HL-60/S4 (cell line): ENCODE data around the gene PHACTR1.

ENCODE experiments used
- in situ Hi-C: fragments of 300-500 bp; cut with MboI; formaldehyde crosslinking; loops from 2 replicates; pipeline ENCODE4 v1.14.3; 2022; ENCODE audit warnings: low sequenced_read_pairs

Gene PHACTR1

GRCh38 chr6:13318821-13319220, 602.3 kb downstream of the PHACTR1 start:
- in situ Hi-C loops, result no loop called here

GRCh38 chr6:13319891-13320564, 603.5 kb downstream of the PHACTR1 start:
- in situ Hi-C loops, result no loop called here

DNA sequence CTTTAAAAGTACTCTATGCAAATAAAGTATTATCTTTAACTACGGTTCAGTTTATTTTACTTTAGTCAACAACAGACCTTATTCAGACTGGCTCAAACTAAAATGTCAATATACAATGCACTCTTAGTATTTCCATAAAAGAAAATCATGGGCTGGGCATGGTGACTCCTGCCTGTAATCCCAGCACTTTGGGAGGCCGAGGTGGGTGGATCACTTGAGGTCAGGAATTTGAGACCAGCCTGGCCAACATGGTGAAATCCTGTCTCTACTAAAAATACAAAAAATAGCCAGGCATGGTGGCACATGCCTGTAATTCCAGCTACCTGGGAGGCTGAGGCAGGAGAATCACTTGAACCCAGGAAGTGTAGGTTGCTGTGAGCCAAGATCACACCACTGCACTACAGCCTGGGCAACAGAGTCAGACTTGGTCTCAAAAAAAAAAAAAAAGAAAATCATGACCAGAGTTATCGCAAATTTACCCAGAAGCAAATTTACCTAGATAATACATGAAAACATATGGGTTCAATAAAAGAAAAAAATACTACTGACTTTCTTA, 609.5 kb downstream of the PHACTR1 start:
- in situ Hi-C loops, result loop anchor here (25.0 kb wide), 2 partner anchors 211 to 736 kb away; no protein-coding TSS in a partner anchor

GRCh38 chr6:13327691-13328075, 611.1 kb downstream of the PHACTR1 start:
- in situ Hi-C loops, result loop anchor here (25.0 kb wide), 2 partner anchors 210 to 735 kb away; no protein-coding TSS in a partner anchor

GRCh38 chr6:13328076-13328874, 611.7 kb downstream of the PHACTR1 start, which contains the start of gene TBC1D7:
Gene TBC1D7 (minus strand): TSS chr6:13328537. CDS start chr6:13326898, 1,639 bp downstream.
- in situ Hi-C loops, result loop anchor here (25.0 kb wide), 2 partner anchors 209 to 734 kb away; no protein-coding TSS in a partner anchor

GRCh38 chr6:13328875-13329183, 612.3 kb downstream of the PHACTR1 start:
- in situ Hi-C loops, result loop anchor here (25.0 kb wide), 2 partner anchors 208 to 733 kb away; no protein-coding TSS in a partner anchor

DNA sequence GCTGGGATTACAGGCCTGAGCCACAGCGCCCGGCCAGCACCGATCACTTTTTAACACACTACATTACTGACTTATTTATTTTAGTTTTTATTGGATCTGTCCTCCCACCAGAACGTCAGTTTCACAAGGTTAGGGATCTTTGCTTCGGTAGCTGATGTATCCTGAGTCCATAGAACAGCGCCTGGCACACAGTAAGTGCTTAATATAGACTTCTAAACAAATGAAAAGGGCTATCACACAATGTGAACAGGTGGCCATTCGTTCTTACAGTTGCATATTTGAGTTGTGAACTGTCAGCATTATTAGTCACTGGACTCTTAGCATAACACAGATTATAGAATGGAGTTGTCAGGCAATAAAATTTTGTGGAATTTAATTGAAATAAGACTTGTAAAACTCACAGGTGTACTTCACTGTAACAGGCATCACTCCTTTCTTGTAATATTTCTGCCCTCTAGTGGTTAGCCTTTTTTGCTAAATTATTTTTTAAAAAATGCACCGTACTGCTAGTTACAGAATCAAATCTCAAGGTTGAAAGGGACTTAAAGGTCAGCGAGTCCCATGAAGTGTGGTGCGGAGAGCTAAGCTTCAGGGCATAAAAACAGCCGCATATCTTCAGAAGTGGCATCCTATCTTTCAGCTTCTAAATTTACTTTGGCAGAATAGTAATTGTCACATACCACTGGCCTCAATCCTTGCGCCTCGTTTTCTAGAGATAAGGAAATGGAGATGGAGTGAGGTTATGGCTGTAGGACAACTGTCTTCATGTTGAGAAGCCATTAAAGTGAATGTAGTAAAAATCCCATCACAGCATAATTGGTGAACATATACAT, 615.2 kb downstream of the PHACTR1 start:
- in situ Hi-C loops, result loop anchor here (10.0 to 25.0 kb wide), 3 partner anchors 206 to 731 kb away; no protein-coding TSS in a partner anchor

DNA sequence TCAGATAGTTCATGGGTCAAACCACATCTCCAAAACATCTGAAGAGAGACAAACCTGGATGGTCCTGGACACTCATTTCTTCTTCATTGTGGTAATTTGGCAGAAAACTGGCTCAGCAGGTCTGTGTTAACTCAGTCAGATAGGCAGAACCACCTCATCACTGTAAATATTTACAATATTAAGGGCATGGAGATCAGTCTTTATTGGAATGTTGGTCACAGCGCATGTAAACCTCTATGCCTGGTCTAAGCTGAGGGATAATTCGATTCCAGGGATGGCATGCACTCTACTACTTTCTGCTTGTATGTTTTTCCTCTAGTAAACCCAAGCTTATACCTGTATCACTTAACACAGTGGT, 615.8 kb downstream of the PHACTR1 start:
- in situ Hi-C loops, result loop anchor here (10.0 to 25.0 kb wide), 3 partner anchors 205 to 730 kb away; no protein-coding TSS in a partner anchor

DNA sequence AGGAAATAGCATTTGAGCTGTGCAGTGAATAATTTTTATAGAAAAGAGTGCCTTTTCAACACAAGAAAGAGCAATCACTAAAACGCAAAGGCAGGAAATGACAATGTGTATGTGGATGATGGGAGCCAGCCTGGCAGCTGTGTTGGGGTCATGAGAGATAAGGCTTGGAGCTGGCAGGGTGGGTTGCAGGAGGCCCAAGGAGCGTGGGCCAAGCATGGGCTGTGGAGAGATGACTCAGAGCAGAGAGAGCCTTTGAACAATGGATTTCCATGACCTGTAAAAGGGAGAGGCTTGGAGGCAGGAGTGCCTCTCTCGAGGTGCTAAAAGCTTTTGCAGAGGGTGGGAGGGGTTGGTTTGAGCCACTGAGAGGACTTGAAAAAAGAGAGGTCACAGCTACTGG, 618.4 kb downstream of the PHACTR1 start:
- in situ Hi-C loops, result loop anchor here (10.0 to 25.0 kb wide), 3 partner anchors 202 to 727 kb away; no protein-coding TSS in a partner anchor

DNA sequence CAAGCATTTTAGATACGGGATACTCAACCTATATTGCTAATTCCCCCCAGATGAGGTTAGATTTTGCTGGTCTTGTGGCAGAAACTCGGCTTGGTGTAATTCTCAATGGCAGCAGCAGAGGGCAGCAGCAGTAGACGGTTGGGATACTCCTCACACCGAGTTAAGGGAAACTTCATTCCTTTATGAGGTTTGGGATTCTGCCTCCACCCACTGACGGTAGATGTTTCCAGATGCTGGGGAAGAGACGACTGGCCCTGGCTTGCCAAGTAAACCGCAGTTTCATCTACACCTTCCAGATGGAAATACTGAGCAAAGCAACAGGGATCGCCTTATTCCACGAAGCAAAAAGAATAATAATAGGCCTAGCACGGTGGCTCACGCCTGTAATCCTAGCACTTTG, 620.0 kb downstream of the PHACTR1 start:
- in situ Hi-C loops, result loop anchor here (10.0 to 25.0 kb wide), 3 partner anchors 201 to 726 kb away; no protein-coding TSS in a partner anchor

DNA sequence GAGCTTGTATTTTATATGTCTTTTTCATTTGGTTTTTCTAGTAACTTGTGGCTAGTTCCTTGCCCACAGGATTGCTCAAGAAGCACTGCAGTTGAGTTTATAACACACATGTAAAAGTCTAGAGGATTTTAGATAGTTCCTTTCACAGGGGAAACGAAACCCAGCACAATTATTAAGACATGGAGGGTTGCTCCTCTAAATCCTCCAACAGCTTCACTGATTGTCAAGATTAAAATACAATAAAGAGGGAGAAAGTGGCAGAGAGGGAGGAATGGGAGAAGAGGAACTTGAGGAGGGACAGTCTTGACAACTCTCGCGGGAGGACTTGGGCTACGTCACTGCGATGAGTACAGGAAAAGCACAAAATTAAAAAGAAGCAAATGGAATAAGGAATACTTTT, 621.5 kb downstream of the PHACTR1 start:
- in situ Hi-C loops, result loop anchor here (10.0 to 25.0 kb wide), 3 partner anchors 199 to 724 kb away; no protein-coding TSS in a partner anchor
